Iris pigment epithelial cell (primary cell): ENCODE measurements around the gene KRT82.
A peak's percentile ranks its signal among the peaks of the same experiment; 100 is the strongest.
"Not testable (repeated sequence)": the region's sequence is repeated elsewhere in the genome, so short reads cannot be mapped to it uniquely, and the experiment has no call there.

Experiments
- DNase-seq: peaks from one replicate; pipeline ENCODE4 v3.0.0-alpha.2; 2011; ENCODE audit warnings: low read depth

The KRT82 gene

GRCh38 chr12:52360106-52360662, 46.0 kb downstream of the KRT82 start:
- no peak for DNase-seq

DNA sequence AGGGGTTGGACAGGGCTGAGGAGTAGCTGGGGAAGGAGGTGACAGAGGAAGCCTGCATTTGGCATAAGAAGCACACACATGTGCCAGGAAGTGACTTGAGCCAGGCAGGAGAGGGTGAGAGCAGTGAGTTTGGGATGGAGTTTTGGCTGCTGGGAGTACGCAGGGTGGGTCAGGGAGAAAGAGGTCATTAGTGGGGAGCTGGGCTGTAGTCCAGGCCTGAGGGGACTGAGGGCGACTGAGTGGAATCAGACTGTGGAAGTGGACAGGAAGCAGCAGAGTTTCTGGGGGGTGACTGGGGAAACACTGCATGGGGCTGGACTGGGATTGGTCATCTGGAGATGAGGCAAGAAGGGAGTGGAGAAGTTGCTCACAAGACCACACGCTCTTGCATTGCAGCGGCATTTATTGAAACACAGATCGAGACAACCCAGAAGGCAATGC, 46.5 kb downstream of the KRT82 start:
- DNase-seq: no peak

- DNase-seq: no peak
These were observed 47.4 kb downstream of the KRT82 start for GRCh38 chr12:52358575-52359350.

DNA sequence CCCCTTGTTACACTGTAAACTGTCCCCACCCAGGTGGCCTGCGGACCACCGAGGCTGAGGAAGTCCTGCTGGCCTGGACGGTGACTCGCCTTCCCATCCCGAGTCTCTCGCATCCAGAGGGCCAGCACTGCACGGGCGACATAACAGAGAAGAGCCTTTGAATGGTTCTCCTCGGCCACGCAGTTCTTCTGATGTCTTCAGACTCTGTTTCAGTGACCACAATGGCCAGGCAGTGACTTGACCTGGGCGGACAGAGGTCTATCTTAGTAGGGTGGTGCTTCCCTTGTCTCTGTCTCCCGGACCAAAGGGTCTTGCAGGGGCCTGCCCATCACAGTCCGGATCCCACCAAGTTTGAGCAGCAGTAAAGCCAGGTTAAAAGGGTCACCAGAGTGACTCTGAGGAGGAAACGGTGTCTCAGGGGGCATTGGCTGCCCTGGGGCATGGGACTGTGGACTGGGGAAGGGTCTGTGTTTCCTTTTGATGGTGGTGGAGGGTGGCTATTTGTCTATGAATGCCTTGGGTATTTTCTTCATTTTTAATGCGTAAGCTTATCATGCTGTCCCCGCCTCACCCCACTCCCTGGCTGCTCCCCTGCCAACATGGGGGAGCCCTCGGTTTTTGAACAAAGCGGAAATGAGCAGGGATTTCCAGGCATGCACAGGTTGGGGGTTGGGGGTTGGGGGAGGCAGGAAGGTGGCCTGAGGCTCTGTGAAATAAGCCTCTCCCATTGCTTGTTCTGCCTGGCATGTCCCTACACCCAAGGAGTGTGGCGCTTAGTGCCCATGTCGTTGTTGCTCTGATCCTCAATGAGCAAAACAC, 49.2 kb downstream of the KRT82 start:
- no peak for DNase-seq

DNA sequence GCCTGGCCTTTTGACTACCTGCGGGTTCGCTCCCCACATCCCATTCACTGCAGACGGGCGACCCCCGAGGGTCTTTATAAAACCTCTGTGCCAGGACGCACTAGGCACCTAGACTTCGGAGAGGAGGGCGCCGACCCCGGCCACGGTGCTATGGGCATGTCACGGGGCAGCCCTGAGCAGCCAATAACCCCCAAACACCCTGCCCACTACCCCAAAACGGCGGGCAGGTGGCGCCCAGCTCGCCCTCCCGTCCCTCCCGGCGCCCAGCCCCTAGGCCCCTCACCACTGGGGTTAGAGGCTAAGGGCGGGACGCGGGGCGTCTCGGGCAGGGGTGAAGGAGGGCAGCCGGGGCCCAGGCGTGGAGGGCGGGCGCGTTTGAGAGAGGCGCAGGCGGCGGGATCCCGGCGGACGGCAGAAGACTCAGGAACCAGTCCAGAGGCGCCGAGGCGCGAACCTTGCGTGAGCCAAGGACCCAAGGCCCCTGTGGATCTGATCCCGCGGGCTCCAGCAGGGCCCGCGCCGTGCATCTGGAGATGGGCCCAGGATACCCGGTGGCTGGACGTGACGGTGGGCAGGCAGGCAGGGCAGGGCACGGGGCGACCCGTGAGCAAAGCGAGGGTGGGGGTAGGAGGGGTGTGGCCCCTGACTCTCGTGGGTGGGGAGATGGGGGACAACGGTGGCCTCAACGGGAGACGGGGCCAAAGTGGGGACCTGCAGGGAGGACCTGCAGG, 49.9 kb downstream of the KRT82 start:
- no peak for DNase-seq

DNA sequence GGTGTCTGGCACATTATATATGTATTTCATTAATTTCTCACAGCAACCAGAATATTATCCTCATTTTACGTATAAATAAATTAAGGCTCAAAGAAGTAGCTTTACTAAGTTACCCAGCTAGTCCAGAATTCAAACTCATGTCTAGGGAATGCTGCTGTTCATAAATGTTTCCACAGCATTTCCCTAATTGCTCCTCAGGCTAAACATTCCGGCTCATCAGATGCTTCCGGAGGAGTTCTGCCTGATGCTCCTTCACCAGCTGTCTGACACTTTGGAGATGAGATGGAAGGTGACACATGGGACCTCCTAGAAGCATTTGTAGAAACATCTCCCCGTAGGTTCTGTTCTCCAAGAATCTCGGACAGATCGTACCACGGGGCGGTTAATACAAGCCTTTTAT, 51.0 kb downstream of the KRT82 start:
- DNase-seq: no peak

- no peak for DNase-seq
These were observed 51.9 kb downstream of the KRT82 start for GRCh38 chr12:52354200-52354599.

DNA sequence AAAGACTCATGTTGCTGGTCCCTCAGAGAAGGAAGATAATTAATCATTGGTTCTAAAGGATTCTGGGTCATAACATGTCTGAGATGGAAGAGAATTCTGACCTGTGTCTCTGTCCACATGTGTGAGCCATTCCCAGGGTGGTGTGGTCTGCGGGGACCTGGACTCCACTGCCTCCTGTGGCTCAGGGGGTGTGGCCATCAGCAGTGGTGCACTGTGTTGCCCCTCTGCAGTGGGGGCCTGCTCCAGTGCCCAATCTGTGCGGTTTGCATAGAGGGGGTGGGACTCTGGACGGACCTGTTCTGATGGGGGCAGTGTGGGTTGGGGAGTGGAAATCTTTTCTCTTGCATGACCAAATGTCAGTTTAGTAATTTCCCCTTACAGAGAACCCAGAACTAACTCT, 52.4 kb downstream of the KRT82 start:
- DNase-seq: no peak

GRCh38 chr12:52352951-52353350, 53.2 kb downstream of the KRT82 start:
- no peak for DNase-seq

GRCh38 chr12:52351196-52352059, 54.7 kb downstream of the KRT82 start:
- DNase-seq: no peak

GRCh38 chr12:52350786-52351185, 55.3 kb downstream of the KRT82 start:
- no peak for DNase-seq

- no peak for DNase-seq
These were observed 56.0 kb downstream of the KRT82 start for GRCh38 chr12:52350021-52350620.

DNA sequence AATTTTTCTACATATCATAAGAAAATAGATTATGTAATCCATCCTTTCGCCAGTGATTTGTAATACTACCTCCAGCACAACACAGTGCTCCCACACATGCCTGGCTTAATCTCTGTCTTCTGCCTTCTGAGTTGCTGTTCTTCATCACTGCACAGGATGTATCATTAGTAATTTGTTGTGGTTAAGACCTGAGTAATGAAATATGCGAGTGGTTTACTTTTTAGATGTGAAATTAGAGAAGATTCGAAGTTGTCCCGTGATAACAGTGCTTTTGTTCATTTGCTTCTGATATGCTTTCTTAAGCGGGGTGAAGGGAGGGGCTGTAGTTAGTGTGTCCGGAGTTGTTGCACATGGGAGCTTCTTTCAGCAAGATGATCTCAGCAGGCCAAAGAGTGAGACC, 56.9 kb downstream of the KRT82 start:
- peak; percentile 43 for DNase-seq

DNA sequence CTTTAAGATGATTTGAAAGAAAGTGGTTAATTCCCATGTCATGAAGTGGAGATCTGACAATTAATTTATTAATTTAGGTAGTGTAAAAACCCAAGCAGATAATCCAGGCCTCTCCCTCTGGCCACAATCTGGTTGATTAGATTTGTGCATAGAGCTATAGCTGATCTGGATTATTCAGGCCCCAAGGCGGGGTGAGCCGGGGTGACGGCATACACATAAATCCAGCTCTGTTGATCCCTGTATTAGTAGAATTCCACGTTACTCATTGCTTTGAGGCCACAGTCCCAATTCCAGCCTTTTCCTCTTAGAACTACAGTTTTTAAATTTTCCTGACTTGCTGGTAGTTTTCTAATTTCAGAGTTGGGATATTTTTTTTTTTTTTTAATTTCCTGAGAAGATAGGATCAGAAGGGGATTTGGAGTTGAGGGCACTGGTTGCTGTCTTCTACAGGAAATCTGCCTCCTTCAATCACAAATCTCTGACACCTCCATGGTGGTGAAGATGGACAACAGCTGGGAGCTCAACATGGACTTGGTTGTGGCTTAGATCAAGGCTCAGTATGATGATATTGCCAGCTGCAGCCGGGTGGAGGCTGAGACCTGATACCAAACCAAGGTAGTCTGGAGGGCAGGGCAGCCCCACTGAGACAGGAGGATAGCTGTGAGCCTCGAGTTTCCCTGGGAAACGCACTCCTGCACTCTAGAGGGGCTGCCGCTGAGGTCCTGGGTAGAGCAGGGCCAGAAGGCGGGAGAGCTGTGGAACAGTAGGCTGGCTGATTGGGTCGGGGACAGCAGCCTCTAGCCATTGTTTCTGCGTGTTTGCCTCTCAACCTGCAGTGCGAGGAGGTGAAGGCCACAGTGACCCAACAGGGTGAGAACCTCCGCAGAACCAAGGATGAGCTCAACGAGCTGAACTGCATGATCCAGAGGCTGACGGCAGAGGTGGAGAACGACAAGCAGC, 58.3 kb downstream of the KRT82 start:
- DNase-seq: no peak

DNA sequence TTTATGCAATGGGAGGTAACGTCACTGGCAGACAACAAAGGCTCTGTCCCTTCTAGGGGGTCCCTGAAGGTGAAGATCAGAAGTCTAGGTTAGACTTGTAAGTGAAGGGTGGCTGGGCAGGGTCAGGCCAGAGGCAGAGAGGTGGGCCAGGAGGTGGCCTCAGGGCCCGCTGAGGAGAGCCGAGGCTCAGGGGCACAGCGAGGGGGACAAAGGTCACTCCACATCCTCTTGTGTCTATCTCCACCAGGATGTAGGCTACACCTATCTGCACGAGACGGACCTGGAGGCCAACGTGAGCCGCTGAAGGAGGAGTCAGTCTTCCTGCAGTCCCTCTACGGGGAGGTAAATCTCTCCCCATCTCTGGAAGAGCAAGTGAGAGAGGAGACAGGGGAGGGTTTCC, 59.1 kb downstream of the KRT82 start:
- DNase-seq: no peak

GRCh38 chr12:52346593-52346992, 59.5 kb downstream of the KRT82 start:
- no peak for DNase-seq

- not testable (repeated sequence) for DNase-seq
These were observed 61.1 kb downstream of the KRT82 start for GRCh38 chr12:52345041-52345440.

- no peak for DNase-seq
These were observed 62.0 kb downstream of the KRT82 start for GRCh38 chr12:52344111-52344510.
